Suprapubic skin (tissue), 4 donors: Measurements from ENCODE around the gene MRPS34. TPM values are rescaled to one million over a fixed set of nuclear protein-coding genes. Genes with fewer than 3 reads are reported as not detected.

Experiments used
- DNase-seq, 2 donors: peaks; one replicate each; pipeline ENCODE4 v3.0.0-alpha.2; 2019; ENCODE audit warnings: low spot score in 2 of 2
- H3K27ac ChIP-seq: fragments of 200-600 bp; sonication (generic); one replicate; pipeline ENCODE4 v1.5.1; 2019
- H3K27me3 ChIP-seq: fragments of 200-600 bp; sonication (generic); one replicate; pipeline ENCODE4 v1.5.1; 2019
- H3K36me3 ChIP-seq: fragments of 200-600 bp; sonication (generic); one replicate; pipeline ENCODE4 v1.5.1; 2019
- H3K4me1 ChIP-seq: fragments of 200-600 bp; sonication (generic); one replicate; pipeline ENCODE4 v1.5.1; 2019
- H3K4me3 ChIP-seq: fragments of 200-600 bp; sonication (generic); one replicate; pipeline ENCODE4 v1.5.1; 2019; ENCODE audit warnings: mild to moderate bottlenecking
- H3K9me3 ChIP-seq: fragments of 200-600 bp; sonication (generic); one replicate; pipeline ENCODE4 v1.5.1; 2019
- CTCF ChIP-seq, 2 donors: fragments of 200-600 bp in 1 of 2; fragments of 450-650 bp in 1 of 2; sonication (generic) in 1 of 2; IDR thresholded peaks; one replicate each; pipeline ENCODE4 v1.5.1; 2016 to 2019; ENCODE audit warnings: antibody characterized with exemption in 2 of 2, mild to moderate bottlenecking in 1 of 2, moderate library complexity in 1 of 2
- EP300 ChIP-seq: sonication (generic); formaldehyde crosslinking; IDR thresholded peaks from one replicate; pipeline ENCODE4 v1.6.1; 2017; ENCODE audit warnings: antibody characterized with exemption
- POLR2A ChIP-seq, 2 donors: fragments of 450-650 bp; IDR thresholded peaks; one replicate each; pipeline ENCODE4 v1.6.1; 2017; ENCODE audit warnings: antibody characterized with exemption in 2 of 2, mild to moderate bottlenecking in 2 of 2, moderate library complexity in 2 of 2
- POLR2AphosphoS5 ChIP-seq, 3 donors: sonication (generic); formaldehyde crosslinking; IDR thresholded peaks; one replicate each; pipeline ENCODE4 v1.6.1; 2017; ENCODE audit warnings: antibody characterized with exemption in 3 of 3
- WGBS: methylation state at CpG from one replicate; pipeline ENCODE4 v1.1.5; 2018; 5-methylcytosine and 5-hydroxymethylcytosine counted together
- total RNA-seq, 4 donors: library from RNA; depleted of rRNA; stranded (reverse); fragments of >200 nt; gene quantifications; one replicate each; pipeline ENCODE4 v1.1.0, GENCODE V29; 2016

Gene MRPS34
- total RNA-seq, 4 donors from 2014 or later: 46.8 to 74.3 (median 64.9) TPM

GRCh38 chr16:1815461-1815860 lies 42.5 kb upstream of the MRPS34 start:
- TF ChIP-seq CTCF (IDR thresholded peaks at IDR 0.05) (no peak), EP300 (no peak), POLR2AphosphoS5 (IDR thresholded peaks at IDR 0.05) (no peak), POLR2A (IDR thresholded peaks at IDR 0.05) (no peak)
- Histone ChIP-seq H3K4me1 (peaks cover 6% of the 10 kb centered on the region), H3K36me3 (peaks cover 62% of the 10 kb centered on the region), H3K9me3 (no peaks in the 10 kb centered on the region), H3K27ac (no peak overlapping the region), H3K4me3 (no peak overlapping the region), H3K27me3 (no peaks in the 10 kb centered on the region)
- WGBS: 90% methylated on average over 11 of the region's 11 CpGs
- no peak for DNase-seq

GRCh38 chr16:1812732-1813163 lies 39.8 kb upstream of the MRPS34 start:
- DNase-seq: peak; percentile 70 to 82
- no peak overlapping the region for H3K27ac ChIP-seq
- 20% methylated on average over 15 of the region's 17 CpGs for WGBS
- H3K9me3 ChIP-seq: no peaks in the 10 kb centered on the region
- peaks cover 6% of the 10 kb centered on the region for H3K4me1 ChIP-seq
- peaks cover 62% of the 10 kb centered on the region for H3K36me3 ChIP-seq
- H3K4me3 ChIP-seq: no peak overlapping the region
- TF ChIP-seq CTCF (IDR thresholded peaks at IDR 0.05) (peak; percentile 13 to 32), POLR2A (IDR thresholded peaks at IDR 0.05) (no peak), EP300 (no peak), POLR2AphosphoS5 (IDR thresholded peaks at IDR 0.05) (no peak)
- H3K27me3 ChIP-seq: no peaks in the 10 kb centered on the region

- Histone ChIP-seq H3K4me3 (no peak overlapping the region), H3K27ac (no peak overlapping the region), H3K27me3 (no peaks in the 10 kb centered on the region), H3K4me1 (peaks cover 6% of the 10 kb centered on the region), H3K9me3 (no peaks in the 10 kb centered on the region), H3K36me3 (peaks cover 49% of the 10 kb centered on the region)
- DNase-seq: no peak
- 94% methylated on average over 12 of the region's 16 CpGs for WGBS
- TF ChIP-seq EP300 (no peak), POLR2AphosphoS5 (IDR thresholded peaks at IDR 0.05) (no peak), POLR2A (IDR thresholded peaks at IDR 0.05) (no peak), CTCF (IDR thresholded peaks at IDR 0.05) (no peak)
Observed at GRCh38 chr16:1810536-1810935, 37.6 kb upstream of the MRPS34 start.

- Histone ChIP-seq H3K27ac (no peak overlapping the region), H3K36me3 (peaks cover 48% of the 10 kb centered on the region), H3K9me3 (no peaks in the 10 kb centered on the region), H3K4me3 (no peak overlapping the region), H3K27me3 (no peaks in the 10 kb centered on the region), H3K4me1 (peaks cover 6% of the 10 kb centered on the region)
- no peak for DNase-seq
- TF ChIP-seq POLR2A (IDR thresholded peaks at IDR 0.05) (no peak), POLR2AphosphoS5 (IDR thresholded peaks at IDR 0.05) (no peak), CTCF (IDR thresholded peaks at IDR 0.05) (no peak), EP300 (no peak)
- 95% methylated on average over 16 of the region's 16 CpGs for WGBS
Observed at GRCh38 chr16:1810106-1810505, 37.2 kb upstream of the MRPS34 start.

GRCh38 chr16:1809281-1809801 lies 36.4 kb upstream of the MRPS34 start:
- no peak for TF ChIP-seq EP300
- TF ChIP-seq POLR2AphosphoS5 (IDR thresholded peaks at IDR 0.05): no peak
- H3K9me3 ChIP-seq: no peaks in the 10 kb centered on the region
- 94% methylated on average over 6 of the region's 28 CpGs for WGBS
- no peak for DNase-seq
- no peak overlapping the region for H3K27ac ChIP-seq
- H3K4me3 ChIP-seq: no peak overlapping the region
- H3K27me3 ChIP-seq: no peaks in the 10 kb centered on the region
- peaks cover 6% of the 10 kb centered on the region for H3K4me1 ChIP-seq
- peaks cover 46% of the 10 kb centered on the region for H3K36me3 ChIP-seq

GRCh38 chr16:1808691-1809090 lies 35.8 kb upstream of the MRPS34 start:
- 79% methylated on average over 18 of the region's 18 CpGs for WGBS
- H3K27ac ChIP-seq: no peak overlapping the region

More at GRCh38 chr16:1808691-1809090, 35.8 kb upstream of the MRPS34 start:
- Histone ChIP-seq H3K4me3 (no peak overlapping the region), H3K27me3 (no peaks in the 10 kb centered on the region), H3K9me3 (no peaks in the 10 kb centered on the region), H3K36me3 (peaks cover 43% of the 10 kb centered on the region), H3K4me1 (peaks cover 6% of the 10 kb centered on the region)
- no peak for TF ChIP-seq EP300
- no peak for TF ChIP-seq POLR2A (IDR thresholded peaks at IDR 0.05)
- TF ChIP-seq POLR2AphosphoS5 (IDR thresholded peaks at IDR 0.05): no peak
- TF ChIP-seq CTCF (IDR thresholded peaks at IDR 0.05): no peak
- no peak for DNase-seq
